ENCODE results near the gene CHRNA5. TPM values are rescaled to one million over a fixed set of nuclear protein-coding genes. Genes with fewer than 3 reads are reported as not detected.

CHRNA5 gene
- polyA plus RNA-seq, 2 of the 4 experiments (the other 2 are of a cell fraction): 29.8 to 49.6 TPM

- TF ChIP-seq TFCP2L1 (CRISPR knock-in tag; IDR thresholded peaks at IDR 0.05) (peak; percentile 13; the same call in 1 of the 2 replicates), REST (IDR thresholded peaks at IDR 0.05) (no peak), FOSB (CRISPR knock-in tag; IDR thresholded peaks at IDR 0.05) (no peak), MAZ (IDR thresholded peaks at IDR 0.05; ENCODE audit: borderline replicate concordance, low read depth, low read length) (no peak), HEYL (CRISPR knock-in tag; IDR thresholded peaks at IDR 0.05) (no peak), BCL3 (IDR thresholded peaks at IDR 0.05) (peak; percentile 95; the same call in 2 of the 3 replicates), PHF8 (IDR thresholded peaks at IDR 0.05; ENCODE audit: borderline replicate concordance, low read depth) (peak; percentile 94), USF2 (IDR thresholded peaks at IDR 0.05) (peak; percentile 37; the same call in 1 of the 2 replicates), JUNB (IDR thresholded peaks at IDR 0.05) (no peak), HOXA7 (CRISPR knock-in tag; IDR thresholded peaks at IDR 0.05) (peak; percentile 17; the same call in 1 of the 2 replicates), POLR2A (IDR thresholded peaks at IDR 0.05; ENCODE audit: low read length) (peak; percentile 95), MAX (IDR thresholded peaks at IDR 0.05) (peak; percentile 96), HMGXB4 (CRISPR knock-in tag; IDR thresholded peaks at IDR 0.05; ENCODE audit: borderline replicate concordance) (0 out of 2 replicates have a peak, but pooled peaks have one; percentile 22), HES2 (IDR thresholded peaks at IDR 0.05) (no peak), E2F6 (IDR thresholded peaks at IDR 0.05; ENCODE audit: borderline replicate concordance, low read depth) (peak; percentile 61; the same call in 1 of the 2 replicates), MYC (IDR thresholded peaks at IDR 0.05; ENCODE audit: borderline replicate concordance, low read length) (peak; percentile 88), CHD4 (IDR thresholded peaks at IDR 0.05; ENCODE audit: borderline replicate concordance) (0 out of 2 replicates have a peak, but pooled peaks have one; percentile 1), JUN (IDR thresholded peaks at IDR 0.05) (peak; percentile 91 to 97; a peak in 4 of 5 replicates), EHMT2 (IDR thresholded peaks at IDR 0.05; ENCODE audit: low read depth) (no peak), ZC3H11A (IDR thresholded peaks at IDR 0.05) (no peak), EP300 (IDR thresholded peaks at IDR 0.05) (no peak), MAFK (IDR thresholded peaks at IDR 0.05; ENCODE audit: partially characterized antibody) (no peak)
- 2% methylated on average over 37 of the region's 56 CpGs for WGBS (ENCODE audit: missing lambda C conversion rate)
- FAIRE-seq (no peak), DNase-seq (ENCODE audit: low read depth in 1 of 2, low spot score in 1 of 2) (peak; percentile 95 to 97), ATAC-seq (peak; percentile 91 to 93)
- ChIA-PET POLR2A (interaction anchor here (0.6 to 4.8 kb wide), 23 partner anchors 9 to 391 kb away, joined by 3 to 69 read pairs (median 5); partner anchors contain the start of genes CHRNA5, HYKK, IDH3A and IREB2), CTCF (interaction anchor here (0.5 to 2.1 kb wide), 14 partner anchors 10 to 272 kb away, joined by 3 to 10 read pairs (median 4); partner anchors contain the start of gene CHRNA5)
- H3K4me2 ChIP-seq: peak within 1 kb of the TSS; percentile 90
- no peaks in the 10 kb centered on the region for H3K9me3 ChIP-seq
- H3K4me3 ChIP-seq: peak within 1 kb of the TSS; percentile 72
- H3K27ac ChIP-seq: peak within 1 kb of the TSS; percentile 93 to 96
- H3K4me1 ChIP-seq: peaks cover 13% of the 10 kb centered on the region
These were observed 25.0 kb upstream of the CHRNA5 start, which contains the start of gene PSMA4 for GRCh38 chr15:78540141-78540870. Gene PSMA4 (plus strand): TSS chr15:78540444. CDS start chr15:78541928, 1,484 bp downstream.

All from A549 (cell line).